22Rv1 (cell line): Measurements from ENCODE around the gene ANO10.

ENCODE experiments used
- CTCF ChIP-seq: fragments of 450-650 bp; IDR thresholded peaks from 2 replicates; pipeline ENCODE4 v1.5.1; 2017; ENCODE audit warnings: mild to moderate bottlenecking
- ZFX ChIP-seq: fragments of 450-650 bp; IDR thresholded peaks from 2 replicates; pipeline ENCODE4 v1.6.1; 2017; ENCODE audit warnings: antibody characterized with exemption, borderline replicate concordance

- no peak for TF ChIP-seq CTCF
- no peak for TF ChIP-seq ZFX
Measured at GRCh38 chr3:43347774-43348173, 274.0 kb downstream of the ANO10 start.
